GM23338 (cell line): Measurements from ENCODE around the gene ZNF28.
"Not testable (repeated sequence)": the region's sequence is repeated elsewhere in the genome, so short reads cannot be mapped to it uniquely, and the experiment has no call there.

Experiments
- CTCF ChIP-seq, 2 experiments: fragments of 200-600 bp in 1 of 2; sonication (generic) in 1 of 2; conservative IDR thresholded peaks; 2 replicates each; pipeline versions ENCODE4 v1.5.1 to v1.6.1; 2016 to 2017; ENCODE audit warnings: antibody characterized with exemption in 2 of 2, low read depth in 2 of 2, mild to moderate bottlenecking in 2 of 2, moderate library complexity in 1 of 2
- EZH2 ChIP-seq: fragments of 200-600 bp; sonication (generic); IDR thresholded peaks from one replicate; pipeline ENCODE4 v1.8.0; 2017; ENCODE audit warnings: antibody characterized with exemption, mild to moderate bottlenecking, low read depth; ENCODE audit not compliant: unreplicated experiment
- EZH2phosphoT487 ChIP-seq: fragments of 200-600 bp; sonication (generic); IDR thresholded peaks from one replicate; pipeline ENCODE4 v1.8.1; 2018; ENCODE audit warnings: antibody characterized with exemption; ENCODE audit not compliant: unreplicated experiment
- NANOG ChIP-seq: IDR thresholded peaks from 2 replicates; pipeline ENCODE4 v1.6.1; 2016; ENCODE audit warnings: antibody characterized with exemption, borderline replicate concordance
- POLR2AphosphoS5 ChIP-seq: IDR thresholded peaks from 2 replicates; pipeline ENCODE4 v1.6.1; 2016; ENCODE audit warnings: antibody characterized with exemption, low read depth
- REST ChIP-seq: IDR thresholded peaks from one replicate; pipeline ENCODE4 v1.6.1; 2018; ENCODE audit warnings: antibody characterized with exemption; ENCODE audit not compliant: unreplicated experiment

GRCh38 chr19:52756447-52756846 is 65.0 kb downstream of the ZNF28 start:
- not testable (repeated sequence) for TF ChIP-seq CTCF (conservative IDR thresholded peaks at IDR 0.05; ENCODE audit: low read depth in 2 of 2); REST; EZH2phosphoT487; EZH2; NANOG; POLR2AphosphoS5
